PFSK-1 (cell line): Measurements from ENCODE around the gene SS18L1.

Source experiments
- FOXP2 ChIP-seq: optimal IDR thresholded peaks from 2 replicates; pipeline ENCODE3; 2011; ENCODE audit warnings: borderline replicate concordance, control low read depth, inconsistent platforms; ENCODE audit not compliant: insufficient read depth; ENCODE audit errors: extremely low read length, extremely low read depth
- POLR2AphosphoS5 ChIP-seq: IDR thresholded peaks from 2 replicates; pipeline ENCODE4 v1.6.1; 2012; ENCODE audit warnings: low read depth, mild to moderate bottlenecking, control low read depth, low read length, moderate library complexity
- REST ChIP-seq, 2 experiments: IDR thresholded peaks; 2 replicates each; pipeline versions ENCODE4 v1.6.1 to v1.8.0; 2011 to 2012; ENCODE audit warnings: low read depth in 2 of 2, low read length in 2 of 2, control low read depth in 1 of 2, inconsistent platforms in 1 of 2, mild to moderate bottlenecking in 1 of 2, moderate library complexity in 1 of 2; ENCODE audit not compliant: insufficient read depth in 1 of 2
- SIN3A ChIP-seq: IDR thresholded peaks from 2 replicates; pipeline ENCODE4 v1.6.1; 2012; ENCODE audit warnings: mild to moderate bottlenecking, low read length, moderate library complexity, borderline replicate concordance; ENCODE audit not compliant: insufficient read depth

GRCh38 chr20:62202676-62203377 lies 59.3 kb downstream of the SS18L1 start:
- TF ChIP-seq REST (IDR thresholded peaks at IDR 0.05; ENCODE audit: insufficient read depth in 1 of 2, low read depth in 2 of 2, low read length in 2 of 2) = no peak
- no peak for TF ChIP-seq SIN3A
- no peak for TF ChIP-seq POLR2AphosphoS5
- no peak for TF ChIP-seq FOXP2
